Astrocyte (in vitro differentiated cells and primary cell): Measurements from ENCODE around the gene CCL11.

Experiments used
- EZH2 ChIP-seq: IDR thresholded peaks from 2 replicates; pipeline ENCODE4 v1.6.1; 2012; ENCODE audit warnings: mild to moderate bottlenecking, low read length, inconsistent platforms; ENCODE audit not compliant: insufficient read depth
- TF ChIP-seq, protein P1 (sequence below): IDR thresholded peaks from 2 replicates; pipeline ENCODE4 v1.5.1; 2011; ENCODE audit warnings: low read depth, mild to moderate bottlenecking, inconsistent platforms, low read length, moderate library complexity; ENCODE audit not compliant: insufficient read depth

DNA sequence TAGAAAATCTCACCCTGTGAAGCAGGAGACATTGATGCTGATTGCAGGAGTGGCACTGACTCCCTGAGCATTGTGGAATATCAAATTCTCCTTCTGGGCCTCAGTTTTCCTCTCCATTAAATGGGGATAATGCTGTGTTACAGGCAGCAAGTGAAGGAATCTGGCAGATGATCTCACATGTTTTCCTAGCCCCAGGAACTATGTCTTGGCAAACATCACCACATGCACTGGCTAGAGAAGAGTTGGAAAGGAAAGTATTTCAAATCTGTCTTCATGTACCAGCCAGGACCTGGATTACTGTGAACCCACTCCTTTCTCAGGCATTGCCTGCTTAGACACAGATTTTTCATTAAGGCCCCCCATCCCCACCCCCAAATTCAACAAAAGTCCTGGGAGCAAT lies 20.1 kb downstream of the CCL11 start:
- TF ChIP-seq, protein P1, sequence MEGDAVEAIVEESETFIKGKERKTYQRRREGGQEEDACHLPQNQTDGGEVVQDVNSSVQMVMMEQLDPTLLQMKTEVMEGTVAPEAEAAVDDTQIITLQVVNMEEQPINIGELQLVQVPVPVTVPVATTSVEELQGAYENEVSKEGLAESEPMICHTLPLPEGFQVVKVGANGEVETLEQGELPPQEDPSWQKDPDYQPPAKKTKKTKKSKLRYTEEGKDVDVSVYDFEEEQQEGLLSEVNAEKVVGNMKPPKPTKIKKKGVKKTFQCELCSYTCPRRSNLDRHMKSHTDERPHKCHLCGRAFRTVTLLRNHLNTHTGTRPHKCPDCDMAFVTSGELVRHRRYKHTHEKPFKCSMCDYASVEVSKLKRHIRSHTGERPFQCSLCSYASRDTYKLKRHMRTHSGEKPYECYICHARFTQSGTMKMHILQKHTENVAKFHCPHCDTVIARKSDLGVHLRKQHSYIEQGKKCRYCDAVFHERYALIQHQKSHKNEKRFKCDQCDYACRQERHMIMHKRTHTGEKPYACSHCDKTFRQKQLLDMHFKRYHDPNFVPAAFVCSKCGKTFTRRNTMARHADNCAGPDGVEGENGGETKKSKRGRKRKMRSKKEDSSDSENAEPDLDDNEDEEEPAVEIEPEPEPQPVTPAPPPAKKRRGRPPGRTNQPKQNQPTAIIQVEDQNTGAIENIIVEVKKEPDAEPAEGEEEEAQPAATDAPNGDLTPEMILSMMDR, result no peak
- TF ChIP-seq EZH2, result no peak
